Subcutaneous abdominal adipose tissue (tissue), 5 donors: ENCODE results near the gene CMTM6.

Source experiments
- H3K27ac ChIP-seq: one replicate; pipeline ENCODE4 v1.7.0; 2013; ENCODE audit warnings: low read depth, mild to moderate bottlenecking, inconsistent platforms, low read length, moderate library complexity
- H3K27me3 ChIP-seq, 5 donors: one replicate each; pipeline ENCODE4 v1.7.0; 2013; ENCODE audit warnings: low read length in 5 of 5, inconsistent platforms in 1 of 5; ENCODE audit not compliant: control insufficient read depth in 5 of 5, insufficient read depth in 4 of 5
- H3K36me3 ChIP-seq, 5 donors: one replicate each; pipeline ENCODE4 v1.7.0; 2013; ENCODE audit warnings: low read length in 5 of 5; ENCODE audit not compliant: control insufficient read depth in 5 of 5, insufficient read depth in 5 of 5
- H3K4me1 ChIP-seq, 5 donors: one replicate each; pipeline ENCODE4 v1.7.0; 2013; ENCODE audit warnings: low read length in 5 of 5, mild to moderate bottlenecking in 3 of 5, moderate library complexity in 1 of 5; ENCODE audit not compliant: control insufficient read depth in 5 of 5, insufficient read depth in 5 of 5
- H3K4me3 ChIP-seq, 5 donors: one replicate each; pipeline ENCODE4 v1.7.0; 2013; ENCODE audit warnings: low read length in 5 of 5, low read depth in 1 of 5
- H3K9ac ChIP-seq, 5 donors: one replicate each; pipeline ENCODE4 v1.7.0; 2013; ENCODE audit warnings: low read length in 5 of 5, mild to moderate bottlenecking in 4 of 5, moderate library complexity in 3 of 5
- H3K9me3 ChIP-seq, 5 donors: one replicate each; pipeline ENCODE4 v1.7.0; 2013; ENCODE audit warnings: low read length in 5 of 5; ENCODE audit not compliant: control insufficient read depth in 5 of 5
- donor health status: healthy.
- donor health status: healthy.
- donor health status: healthy.
- donor health status: healthy.
- donor health status: healthy.

Gene CMTM6

GRCh38 chr3:32500880-32501782, 1.5 kb downstream of the CMTM6 start:
- Histone ChIP-seq H3K4me1 (peaks cover 2 to 16% (median 9%) of the 10 kb centered on the region in 5 donors), H3K9me3 (no peaks in the 10 kb centered on the region), H3K27ac (peak overlapping the region; percentile 89), H3K9ac (peak overlapping the region; percentile 80 to 95 (median 94)), H3K36me3 (no peaks in the 10 kb centered on the region), H3K27me3 (no peaks in the 10 kb centered on the region), H3K4me3 (peak overlapping the region; percentile 81 to 98 (median 93))

- Histone ChIP-seq H3K36me3 (no peaks in the 10 kb centered on the region), H3K27me3 (no peaks in the 10 kb centered on the region), H3K4me1 (peaks cover 2 to 16% (median 12%) of the 10 kb centered on the region in 5 donors), H3K27ac (no peak overlapping the region), H3K9ac (peak overlapping the region in 1 of 5 donors; percentile 4), H3K9me3 (no peaks in the 10 kb centered on the region), H3K4me3 (no peak overlapping the region)
Observed at GRCh38 chr3:32500231-32500630, 2.4 kb downstream of the CMTM6 start.

GRCh38 chr3:32499585-32499984, 3.1 kb downstream of the CMTM6 start:
- peaks cover 2 to 16% (median 12%) of the 10 kb centered on the region in 5 donors for H3K4me1 ChIP-seq

GRCh38 chr3:32498992-32499391, 3.7 kb downstream of the CMTM6 start:
- no peaks in the 10 kb centered on the region for H3K27me3 ChIP-seq
- no peaks in the 10 kb centered on the region for H3K9me3 ChIP-seq
- no peak overlapping the region for H3K9ac ChIP-seq
- no peaks in the 10 kb centered on the region for H3K36me3 ChIP-seq
- no peak overlapping the region for H3K4me3 ChIP-seq
- H3K27ac ChIP-seq: no peak overlapping the region
- H3K4me1 ChIP-seq: peaks cover 2 to 19% (median 12%) of the 10 kb centered on the region in 5 donors

More at GRCh38 chr3:32499585-32499984, 3.1 kb downstream of the CMTM6 start:
- Histone ChIP-seq H3K27ac (no peak overlapping the region), H3K36me3 (no peaks in the 10 kb centered on the region), H3K4me3 (no peak overlapping the region), H3K9ac (no peak overlapping the region), H3K9me3 (no peaks in the 10 kb centered on the region), H3K27me3 (no peaks in the 10 kb centered on the region)

- Histone ChIP-seq H3K27me3 (no peaks in the 10 kb centered on the region), H3K9me3 (no peaks in the 10 kb centered on the region), H3K4me3 (no peak overlapping the region), H3K9ac (no peak overlapping the region), H3K27ac (no peak overlapping the region), H3K36me3 (peaks cover 0 to 4% (median 0%) of the 10 kb centered on the region in 5 donors), H3K4me1 (peaks cover 2 to 23% (median 12%) of the 10 kb centered on the region in 5 donors)
Observed at GRCh38 chr3:32498252-32498651, 4.4 kb downstream of the CMTM6 start.

GRCh38 chr3:32495609-32496008, 7.0 kb downstream of the CMTM6 start:
- H3K4me1 ChIP-seq: peaks cover 0 to 7% (median 3%) of the 10 kb centered on the region in 5 donors
- H3K27me3 ChIP-seq: no peaks in the 10 kb centered on the region
- no peak overlapping the region for H3K27ac ChIP-seq

GRCh38 chr3:32495085-32495484, 7.6 kb downstream of the CMTM6 start:
- Histone ChIP-seq H3K9me3 (no peaks in the 10 kb centered on the region), H3K4me1 (peaks cover 0 to 7% (median 3%) of the 10 kb centered on the region in 5 donors), H3K36me3 (peaks cover 0 to 11% (median 5%) of the 10 kb centered on the region in 5 donors), H3K27ac (no peak overlapping the region), H3K27me3 (no peaks in the 10 kb centered on the region), H3K9ac (no peak overlapping the region), H3K4me3 (no peak overlapping the region)

More at GRCh38 chr3:32495609-32496008, 7.0 kb downstream of the CMTM6 start:
- H3K9me3 ChIP-seq: no peaks in the 10 kb centered on the region
- no peak overlapping the region for H3K4me3 ChIP-seq
- H3K36me3 ChIP-seq: peaks cover 0 to 11% (median 5%) of the 10 kb centered on the region in 5 donors
- no peak overlapping the region for H3K9ac ChIP-seq

- H3K9me3 ChIP-seq: no peaks in the 10 kb centered on the region
- H3K36me3 ChIP-seq: peaks cover 0 to 11% (median 5%) of the 10 kb centered on the region in 5 donors
- no peaks in the 10 kb centered on the region for H3K27me3 ChIP-seq
- H3K9ac ChIP-seq: no peak overlapping the region
- H3K4me1 ChIP-seq: peaks cover 0 to 7% (median 3%) of the 10 kb centered on the region in 5 donors
- no peak overlapping the region for H3K27ac ChIP-seq
- H3K4me3 ChIP-seq: no peak overlapping the region
Observed at GRCh38 chr3:32493437-32494414, 8.9 kb downstream of the CMTM6 start.

GRCh38 chr3:32492684-32493436, 9.8 kb downstream of the CMTM6 start:
- no peak overlapping the region for H3K9ac ChIP-seq
- H3K9me3 ChIP-seq: no peaks in the 10 kb centered on the region
- no peaks in the 10 kb centered on the region for H3K27me3 ChIP-seq
- peaks cover 0 to 7% (median 3%) of the 10 kb centered on the region in 5 donors for H3K4me1 ChIP-seq
- peaks cover 0 to 12% (median 5%) of the 10 kb centered on the region in 5 donors for H3K36me3 ChIP-seq
- no peak overlapping the region for H3K27ac ChIP-seq
- H3K4me3 ChIP-seq: no peak overlapping the region
